HG02798 (cell line): ENCODE measurements around the gene GALNT1.

Experiments used
- ATAC-seq: cut with Tn5 transposase; IDR thresholded peaks from one replicate; pipeline ENCODE4 v1.9.1; 2021; ENCODE audit warnings: mild to moderate bottlenecking; ENCODE audit not compliant: unreplicated experiment, poor library complexity

GALNT1 gene

GRCh38 chr18:35581898-35582641 is 530 bp downstream of the GALNT1 start:
- peak; percentile 9 for ATAC-seq

GRCh38 chr18:35582899-35583558 is 1.5 kb downstream of the GALNT1 start:
- no peak for ATAC-seq

- no peak for ATAC-seq
These were observed 3.2 kb downstream of the GALNT1 start for GRCh38 chr18:35584735-35585134.

- ATAC-seq = no peak
These were observed 4.1 kb downstream of the GALNT1 start for GRCh38 chr18:35585608-35586007.

- ATAC-seq = no peak
These were observed 6.6 kb downstream of the GALNT1 start for GRCh38 chr18:35588122-35588521.

- ATAC-seq = peak; percentile 47
These were observed 7.5 kb downstream of the GALNT1 start for GRCh38 chr18:35588995-35589394.

GRCh38 chr18:35589546-35589945 is 8.0 kb downstream of the GALNT1 start:
- ATAC-seq = no peak

GRCh38 chr18:35590935-35591334 is 9.4 kb downstream of the GALNT1 start:
- no peak for ATAC-seq

GRCh38 chr18:35592298-35592697 is 10.8 kb downstream of the GALNT1 start:
- ATAC-seq = peak; percentile 98

- no peak for ATAC-seq
These were observed 12.3 kb downstream of the GALNT1 start for GRCh38 chr18:35593859-35594258.

- ATAC-seq = no peak
These were observed 16.2 kb downstream of the GALNT1 start for GRCh38 chr18:35597758-35598157.

GRCh38 chr18:35602193-35602820 is 20.8 kb downstream of the GALNT1 start:
- no peak for ATAC-seq

GRCh38 chr18:35603008-35603407 is 21.5 kb downstream of the GALNT1 start:
- no peak for ATAC-seq

GRCh38 chr18:35603528-35603927 is 22.0 kb downstream of the GALNT1 start:
- ATAC-seq = no peak

- ATAC-seq = no peak
These were observed 22.8 kb downstream of the GALNT1 start for GRCh38 chr18:35604369-35604768.

GRCh38 chr18:35605686-35606417 is 24.3 kb downstream of the GALNT1 start:
- no peak for ATAC-seq

GRCh38 chr18:35609236-35609635 is 27.7 kb downstream of the GALNT1 start:
- ATAC-seq = no peak

- ATAC-seq = no peak
These were observed 28.5 kb downstream of the GALNT1 start for GRCh38 chr18:35610089-35610488.

GRCh38 chr18:35610724-35611123 is 29.2 kb downstream of the GALNT1 start:
- ATAC-seq = no peak

- ATAC-seq = no peak
These were observed 30.0 kb downstream of the GALNT1 start for GRCh38 chr18:35611518-35611917.

GRCh38 chr18:35616074-35616473 is 34.5 kb downstream of the GALNT1 start:
- ATAC-seq = no peak
